Measurements from ENCODE around the gene TRPT1. TPM values are rescaled to one million over a fixed set of nuclear protein-coding genes. Genes with fewer than 3 reads are reported as not detected.

Gene TRPT1
- total and polyA plus RNA-seq, 2 donors from 2014 or later, result 39.2 to 103 TPM

GRCh38 chr11:64198511-64198910 lies 27.5 kb downstream of the TRPT1 start:
- no peak for DNase-seq
- no peaks in the 10 kb centered on the region for H3K4me1 ChIP-seq (ENCODE audit: control insufficient read depth in 2 of 3, insufficient read depth in 2 of 3, low read depth in 1 of 3, low read length in 3 of 3)
- intact Hi-C loops (cut with DNase I), result no loop called here

DNA sequence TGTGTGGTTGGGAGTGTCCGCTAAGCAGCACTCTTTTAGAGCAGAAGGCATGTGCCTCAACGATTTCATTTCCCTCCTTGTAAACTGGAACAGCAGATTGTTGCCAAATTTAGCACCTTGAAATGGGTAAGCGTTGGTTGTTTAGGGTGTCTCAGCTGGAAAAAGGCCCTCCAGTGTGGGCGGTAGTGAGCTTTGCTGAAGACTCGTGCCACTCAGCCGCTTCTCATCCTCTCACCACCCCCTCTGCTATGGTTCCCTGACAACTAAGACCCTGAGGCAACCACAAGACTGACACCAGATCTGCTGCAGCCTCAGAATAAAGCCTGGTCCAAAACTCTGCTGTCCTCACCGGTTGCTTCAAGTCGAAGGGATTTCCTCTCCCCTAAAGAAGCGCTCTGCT lies 29.4 kb downstream of the TRPT1 start:
- Histone ChIP-seq H3K9me3 (ENCODE audit: control insufficient read depth in 2 of 3, insufficient read depth in 1 of 3, low read length in 3 of 3) (no peaks in the 10 kb centered on the region), H3K27me3 (ENCODE audit: control insufficient read depth, insufficient read depth, low read length) (no peaks in the 10 kb centered on the region), H3K4me1 (ENCODE audit: control insufficient read depth in 2 of 3, insufficient read depth in 2 of 3, low read depth in 1 of 3, low read length in 3 of 3) (no peaks in the 10 kb centered on the region), H3K36me3 (ENCODE audit: control insufficient read depth in 2 of 3, insufficient read depth in 3 of 3, low read length in 3 of 3) (peaks cover 15 to 61% (median 55%) of the 10 kb centered on the region in 3 donors), H3K9ac (ENCODE audit: low read length in 3 of 3) (no peak overlapping the region), H3K27ac (ENCODE audit: low read depth in 2 of 2, low read length in 2 of 2) (no peak overlapping the region), H3K4me3 (ENCODE audit: low read length in 3 of 3) (no peak overlapping the region)
- no peak for TF ChIP-seq CTCF (IDR thresholded peaks at IDR 0.05; ENCODE audit: borderline replicate concordance, extremely low read depth, insufficient read depth)
- intact Hi-C loops (cut with DNase I), result no loop called here
- DNase-seq (no peak), FAIRE-seq (no peak)

More at GRCh38 chr11:64198511-64198910, 27.5 kb downstream of the TRPT1 start:
- Histone ChIP-seq H3K9ac (ENCODE audit: low read length in 3 of 3) (no peak overlapping the region), H3K27ac (ENCODE audit: low read depth in 2 of 2, low read length in 2 of 2) (no peak overlapping the region), H3K9me3 (ENCODE audit: control insufficient read depth in 2 of 3, insufficient read depth in 1 of 3, low read length in 3 of 3) (no peaks in the 10 kb centered on the region), H3K4me3 (ENCODE audit: low read length in 3 of 3) (no peak overlapping the region), H3K36me3 (ENCODE audit: control insufficient read depth in 2 of 3, insufficient read depth in 3 of 3, low read length in 3 of 3) (peaks cover 19 to 68% (median 60%) of the 10 kb centered on the region in 3 donors), H3K27me3 (ENCODE audit: control insufficient read depth, insufficient read depth, low read length) (no peaks in the 10 kb centered on the region)
- FAIRE-seq, result no peak
- TF ChIP-seq CTCF (IDR thresholded peaks at IDR 0.05; ENCODE audit: borderline replicate concordance, extremely low read depth, insufficient read depth), result no peak

GRCh38 chr11:64192434-64192833 lies 33.6 kb downstream of the TRPT1 start:
- DNase-seq (no peak), FAIRE-seq (no peak)
- Histone ChIP-seq H3K27me3 (ENCODE audit: control insufficient read depth, insufficient read depth, low read length) (no peaks in the 10 kb centered on the region), H3K4me1 (ENCODE audit: control insufficient read depth in 2 of 3, insufficient read depth in 2 of 3, low read depth in 1 of 3, low read length in 3 of 3) (peaks cover 0 to 3% (median 3%) of the 10 kb centered on the region in 3 donors), H3K9me3 (ENCODE audit: control insufficient read depth in 2 of 3, insufficient read depth in 1 of 3, low read length in 3 of 3) (no peaks in the 10 kb centered on the region), H3K27ac (ENCODE audit: low read depth in 2 of 2, low read length in 2 of 2) (no peak overlapping the region), H3K4me3 (ENCODE audit: low read length in 3 of 3) (no peak overlapping the region), H3K36me3 (ENCODE audit: control insufficient read depth in 2 of 3, insufficient read depth in 3 of 3, low read length in 3 of 3) (peaks cover 15 to 45% (median 40%) of the 10 kb centered on the region in 3 donors), H3K9ac (ENCODE audit: low read length in 3 of 3) (no peak overlapping the region)
- no peak for TF ChIP-seq CTCF (IDR thresholded peaks at IDR 0.05; ENCODE audit: borderline replicate concordance, extremely low read depth, insufficient read depth)
- intact Hi-C loops (cut with DNase I), result loop anchor here (5.0 kb wide), 1 partner anchor 110 kb away; the partner anchor contains the start of gene CATSPERZ
